HG02884 (cell line): Measurements from ENCODE around the gene RIT2.

Experiments
- ATAC-seq: cut with Tn5 transposase; IDR thresholded peaks from one replicate; pipeline ENCODE4 v1.9.1; 2021; ENCODE audit warnings: mild to moderate bottlenecking, moderate library complexity; ENCODE audit not compliant: unreplicated experiment

RIT2 gene

GRCh38 chr18:43092539-43092938 is 22.9 kb downstream of the RIT2 start:
- ATAC-seq: no peak

- no peak for ATAC-seq
These were observed 34.1 kb downstream of the RIT2 start for GRCh38 chr18:43081396-43081795.

- no peak for ATAC-seq
These were observed 34.8 kb downstream of the RIT2 start for GRCh38 chr18:43080671-43081070.

- ATAC-seq: no peak
These were observed 36.1 kb downstream of the RIT2 start for GRCh38 chr18:43079422-43079821.

- no peak for ATAC-seq
These were observed 36.9 kb downstream of the RIT2 start for GRCh38 chr18:43078478-43079092.

- ATAC-seq: no peak
These were observed 37.8 kb downstream of the RIT2 start for GRCh38 chr18:43077510-43078308.

- no peak for ATAC-seq
These were observed 41.7 kb downstream of the RIT2 start for GRCh38 chr18:43073771-43074170.

- no peak for ATAC-seq
These were observed 46.7 kb downstream of the RIT2 start for GRCh38 chr18:43068781-43069180.

- no peak for ATAC-seq
These were observed 47.9 kb downstream of the RIT2 start for GRCh38 chr18:43067570-43067969.

- no peak for ATAC-seq
These were observed 53.7 kb downstream of the RIT2 start for GRCh38 chr18:43061816-43062215.

- no peak for ATAC-seq
These were observed 54.2 kb downstream of the RIT2 start for GRCh38 chr18:43061318-43061717.

- no peak for ATAC-seq
These were observed 55.5 kb downstream of the RIT2 start for GRCh38 chr18:43060020-43060419.

- no peak for ATAC-seq
These were observed 60.5 kb downstream of the RIT2 start for GRCh38 chr18:43054815-43055519.

GRCh38 chr18:43049021-43049420 is 66.5 kb downstream of the RIT2 start:
- no peak for ATAC-seq

GRCh38 chr18:43046322-43046721 is 69.2 kb downstream of the RIT2 start:
- ATAC-seq: no peak

- no peak for ATAC-seq
These were observed 71.9 kb downstream of the RIT2 start for GRCh38 chr18:43043626-43044025.

GRCh38 chr18:43040281-43040680 is 75.2 kb downstream of the RIT2 start:
- ATAC-seq: no peak

GRCh38 chr18:43034683-43035500 is 80.6 kb downstream of the RIT2 start:
- no peak for ATAC-seq

GRCh38 chr18:43031169-43031568 is 84.3 kb downstream of the RIT2 start:
- no peak for ATAC-seq

GRCh38 chr18:43029414-43029813 is 86.1 kb downstream of the RIT2 start:
- no peak for ATAC-seq

GRCh38 chr18:43022874-43023273 is 92.6 kb downstream of the RIT2 start:
- ATAC-seq: no peak
